Progenitor cell of endocrine pancreas (in vitro differentiated cells): Measurements from ENCODE around the gene RAB44. TPM values are rescaled to one million over a fixed set of nuclear protein-coding genes. Genes with fewer than 3 reads are reported as not detected.

ENCODE experiments used
- DNase-seq: peaks from one replicate; pipeline ENCODE4 v3.0.0; 2021; ENCODE audit warnings: low spot score; ENCODE audit not compliant: unreplicated experiment
- H3K27ac Mint-ChIP-seq: 2 replicates; pipeline ENCODE4 v1.8.0; 2021; ENCODE audit warnings: mild to moderate bottlenecking, moderate library complexity, mixed read lengths
- H3K27me3 Mint-ChIP-seq: 2 replicates; pipeline ENCODE4 v1.8.0; 2021; ENCODE audit warnings: mixed read lengths
- H3K36me3 Mint-ChIP-seq: 2 replicates; pipeline ENCODE4 v1.8.0; 2022; ENCODE audit warnings: mixed read lengths; ENCODE audit not compliant: insufficient read depth
- H3K4me1 Mint-ChIP-seq: 2 replicates; pipeline ENCODE4 v1.8.0; 2021; ENCODE audit warnings: low read depth, mixed read lengths
- H3K4me3 Mint-ChIP-seq: 2 replicates; pipeline ENCODE4 v1.8.0; 2021; ENCODE audit warnings: low read depth, mild to moderate bottlenecking, moderate library complexity, mixed read lengths
- H3K9me3 Mint-ChIP-seq: 2 replicates; pipeline ENCODE4 v1.8.0; 2021; ENCODE audit warnings: low read depth, mixed read lengths
- total RNA-seq: library from RNA; stranded (reverse); gene quantifications from 2 replicates; pipeline ENCODE4 v1.2.1, GENCODE V29; 2021
- TF ChIP-seq, protein P1 (sequence below): fragments of 200-600 bp; sonication (generic); IDR thresholded peaks from one replicate; pipeline ENCODE4 v1.5.0; 2021; ENCODE audit warnings: antibody characterized with exemption, mild to moderate bottlenecking; ENCODE audit not compliant: unreplicated experiment

Gene RAB44
- total RNA-seq, 1 donor from 2014 or later = not detected

DNA sequence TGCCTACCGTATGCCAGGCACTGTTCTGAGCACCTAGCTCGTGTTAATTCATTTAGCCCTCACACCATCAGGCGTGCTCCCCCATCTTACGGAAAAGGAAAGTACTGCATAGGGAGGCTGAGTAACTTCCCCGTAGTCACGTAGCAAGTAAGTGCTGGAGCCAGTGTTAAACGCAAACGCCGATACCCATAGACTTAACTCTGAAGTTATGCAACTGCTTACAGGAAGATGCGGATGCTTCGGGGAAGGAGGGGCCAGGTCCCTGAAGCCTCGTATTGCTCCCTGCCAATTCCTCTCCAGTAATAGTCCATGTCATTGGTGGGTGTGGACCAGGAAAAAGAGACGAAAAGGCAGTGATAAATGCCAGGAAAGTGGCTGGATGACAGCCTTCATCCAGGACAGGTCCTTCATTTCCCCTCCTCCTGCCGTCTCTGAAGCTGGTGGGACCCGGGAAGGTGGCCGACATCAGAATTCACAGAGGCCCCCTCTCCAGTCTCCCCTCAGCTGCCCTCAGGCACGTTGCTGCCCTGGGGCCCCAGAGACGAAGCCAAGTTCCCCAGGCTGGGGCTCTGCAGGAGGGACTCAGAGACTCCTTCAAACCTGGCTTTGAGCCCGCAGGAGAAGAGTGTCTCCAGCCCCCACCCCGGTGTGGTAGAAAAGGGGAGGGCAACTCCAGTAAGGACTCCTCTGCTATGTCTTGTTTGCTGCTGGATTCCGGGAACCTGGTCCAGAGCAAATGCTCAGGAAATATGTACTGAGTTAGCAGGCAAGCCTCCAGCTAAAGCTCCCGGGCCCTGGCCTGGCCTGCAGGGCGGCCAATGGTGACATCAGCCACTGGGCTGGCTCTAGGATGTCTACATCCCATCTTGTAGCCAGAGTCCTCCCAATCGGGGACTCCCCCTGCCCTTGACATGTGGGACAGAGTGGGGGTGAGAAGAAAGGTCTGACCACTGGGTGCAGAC, 37.8 kb downstream of the RAB44 start:
- H3K27ac Mint-ChIP-seq = no peak overlapping the region
- H3K4me1 Mint-ChIP-seq = no peaks in the 10 kb centered on the region
- peaks cover 18% of the 10 kb centered on the region for H3K27me3 Mint-ChIP-seq
- no peaks in the 10 kb centered on the region for H3K36me3 Mint-ChIP-seq
- H3K9me3 Mint-ChIP-seq = no peaks in the 10 kb centered on the region
- no peak overlapping the region for H3K4me3 Mint-ChIP-seq
- DNase-seq = no peak
- TF ChIP-seq, protein P1, sequence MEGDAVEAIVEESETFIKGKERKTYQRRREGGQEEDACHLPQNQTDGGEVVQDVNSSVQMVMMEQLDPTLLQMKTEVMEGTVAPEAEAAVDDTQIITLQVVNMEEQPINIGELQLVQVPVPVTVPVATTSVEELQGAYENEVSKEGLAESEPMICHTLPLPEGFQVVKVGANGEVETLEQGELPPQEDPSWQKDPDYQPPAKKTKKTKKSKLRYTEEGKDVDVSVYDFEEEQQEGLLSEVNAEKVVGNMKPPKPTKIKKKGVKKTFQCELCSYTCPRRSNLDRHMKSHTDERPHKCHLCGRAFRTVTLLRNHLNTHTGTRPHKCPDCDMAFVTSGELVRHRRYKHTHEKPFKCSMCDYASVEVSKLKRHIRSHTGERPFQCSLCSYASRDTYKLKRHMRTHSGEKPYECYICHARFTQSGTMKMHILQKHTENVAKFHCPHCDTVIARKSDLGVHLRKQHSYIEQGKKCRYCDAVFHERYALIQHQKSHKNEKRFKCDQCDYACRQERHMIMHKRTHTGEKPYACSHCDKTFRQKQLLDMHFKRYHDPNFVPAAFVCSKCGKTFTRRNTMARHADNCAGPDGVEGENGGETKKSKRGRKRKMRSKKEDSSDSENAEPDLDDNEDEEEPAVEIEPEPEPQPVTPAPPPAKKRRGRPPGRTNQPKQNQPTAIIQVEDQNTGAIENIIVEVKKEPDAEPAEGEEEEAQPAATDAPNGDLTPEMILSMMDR = no peak

GRCh38 chr6:36737043-36737785, 39.6 kb downstream of the RAB44 start:
- H3K4me3 Mint-ChIP-seq = no peak overlapping the region
- no peaks in the 10 kb centered on the region for H3K9me3 Mint-ChIP-seq
- TF ChIP-seq, protein P1 = no peak
- H3K27ac Mint-ChIP-seq = no peak overlapping the region
- H3K27me3 Mint-ChIP-seq = peaks cover 21% of the 10 kb centered on the region
- DNase-seq = no peak
- no peaks in the 10 kb centered on the region for H3K36me3 Mint-ChIP-seq
- H3K4me1 Mint-ChIP-seq = no peaks in the 10 kb centered on the region

- Mint-ChIP-seq H3K4me1 (peaks cover 4% of the 10 kb centered on the region), H3K4me3 (no peak overlapping the region), H3K9me3 (no peaks in the 10 kb centered on the region), H3K27ac (no peak overlapping the region), H3K36me3 (no peaks in the 10 kb centered on the region), H3K27me3 (peaks cover 21% of the 10 kb centered on the region)
- DNase-seq = no peak
- TF ChIP-seq, protein P1 = no peak
Measured at GRCh38 chr6:36738108-36738507, 40.5 kb downstream of the RAB44 start.

GRCh38 chr6:36739947-36740817, 42.6 kb downstream of the RAB44 start:
- no peaks in the 10 kb centered on the region for H3K36me3 Mint-ChIP-seq
- H3K27me3 Mint-ChIP-seq = peaks cover 8% of the 10 kb centered on the region
- no peak overlapping the region for H3K4me3 Mint-ChIP-seq
- DNase-seq = no peak
- H3K27ac Mint-ChIP-seq = no peak overlapping the region
- peaks cover 10% of the 10 kb centered on the region for H3K4me1 Mint-ChIP-seq
- TF ChIP-seq, protein P1 = no peak
- H3K9me3 Mint-ChIP-seq = no peaks in the 10 kb centered on the region

DNA sequence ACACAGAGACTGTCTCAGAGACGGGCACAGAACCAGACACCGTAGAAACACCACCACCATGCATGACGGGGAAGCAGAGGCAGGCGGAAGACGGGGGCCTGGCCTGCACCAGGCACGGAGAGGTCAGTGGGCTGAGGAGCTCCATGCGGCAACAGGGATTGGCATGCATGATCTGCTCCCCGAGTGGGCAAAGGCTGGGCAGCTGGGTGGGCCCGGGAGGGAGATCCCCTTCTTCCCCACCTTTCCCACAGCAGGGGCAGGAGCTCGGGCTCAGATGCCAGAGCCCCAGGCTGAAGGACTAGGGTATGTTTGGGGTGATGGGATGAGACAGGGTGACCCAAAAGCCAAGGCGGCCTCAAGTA, 43.2 kb downstream of the RAB44 start:
- TF ChIP-seq, protein P1 = no peak
- no peak overlapping the region for H3K4me3 Mint-ChIP-seq
- H3K36me3 Mint-ChIP-seq = no peaks in the 10 kb centered on the region
- H3K27me3 Mint-ChIP-seq = peaks cover 7% of the 10 kb centered on the region
- DNase-seq = no peak
- H3K4me1 Mint-ChIP-seq = peaks cover 10% of the 10 kb centered on the region
- H3K9me3 Mint-ChIP-seq = no peaks in the 10 kb centered on the region
- no peak overlapping the region for H3K27ac Mint-ChIP-seq
